ENCODE results near the gene CFAP410.

Gene CFAP410

GRCh38 chr21:44330698-44331097 lies 8.5 kb downstream of the CFAP410 start:
- no peak for DNase-seq (ENCODE audit: low read depth)

- no peak for DNase-seq (ENCODE audit: low read depth)
Measured at GRCh38 chr21:44329971-44330681, 9.1 kb downstream of the CFAP410 start.

- DNase-seq (ENCODE audit: low read depth) = no peak
Measured at GRCh38 chr21:44329086-44329889, 9.9 kb downstream of the CFAP410 start.

GRCh38 chr21:44328242-44328895 lies 10.8 kb downstream of the CFAP410 start:
- DNase-seq (ENCODE audit: low read depth) = no peak

GRCh38 chr21:44327603-44327974 lies 11.6 kb downstream of the CFAP410 start:
- no peak for DNase-seq (ENCODE audit: low read depth)

GRCh38 chr21:44326716-44327602 lies 12.2 kb downstream of the CFAP410 start:
- no peak for DNase-seq (ENCODE audit: low read depth)

- DNase-seq (ENCODE audit: low read depth) = no peak
Measured at GRCh38 chr21:44326272-44326647, 12.9 kb downstream of the CFAP410 start.

GRCh38 chr21:44325386-44326271 lies 13.6 kb downstream of the CFAP410 start:
- DNase-seq (ENCODE audit: low read depth) = no peak

GRCh38 chr21:44324854-44325107 lies 14.4 kb downstream of the CFAP410 start:
- no peak for DNase-seq (ENCODE audit: low read depth)

GRCh38 chr21:44324106-44324853 lies 14.9 kb downstream of the CFAP410 start:
- DNase-seq (ENCODE audit: low read depth) = no peak

- DNase-seq (ENCODE audit: low read depth) = no peak
Measured at GRCh38 chr21:44323591-44323990, 15.6 kb downstream of the CFAP410 start.

- DNase-seq (ENCODE audit: low read depth) = no peak
Measured at GRCh38 chr21:44322621-44323325, 16.4 kb downstream of the CFAP410 start.

- no peak for DNase-seq (ENCODE audit: low read depth)
Measured at GRCh38 chr21:44321846-44322450, 17.2 kb downstream of the CFAP410 start.

- DNase-seq (ENCODE audit: low read depth) = no peak
Measured at GRCh38 chr21:44320847-44321246, 18.3 kb downstream of the CFAP410 start.

GRCh38 chr21:44319407-44320065 lies 19.7 kb downstream of the CFAP410 start:
- no peak for DNase-seq (ENCODE audit: low read depth)

GRCh38 chr21:44318489-44319285 lies 20.5 kb downstream of the CFAP410 start:
- no peak for DNase-seq (ENCODE audit: low read depth)

- no peak for DNase-seq (ENCODE audit: low read depth)
Measured at GRCh38 chr21:44317871-44318270, 21.3 kb downstream of the CFAP410 start.

- DNase-seq (ENCODE audit: low read depth) = no peak
Measured at GRCh38 chr21:44317241-44317782, 21.9 kb downstream of the CFAP410 start.

Measured in activated T-cell treated with anti-CD3 and anti-CD28 coated beads for 48 hours (primary cell).